HG02623 (cell line): ENCODE data around the gene HSPA9.
"Not testable (repeated sequence)": the region's sequence is repeated elsewhere in the genome, so short reads cannot be mapped to it uniquely, and the experiment has no call there.

ENCODE experiments used
- ATAC-seq: cut with Tn5 transposase; IDR thresholded peaks from one replicate; pipeline ENCODE4 v1.9.1; 2021; ENCODE audit warnings: moderate library complexity; ENCODE audit not compliant: unreplicated experiment

Gene HSPA9

DNA sequence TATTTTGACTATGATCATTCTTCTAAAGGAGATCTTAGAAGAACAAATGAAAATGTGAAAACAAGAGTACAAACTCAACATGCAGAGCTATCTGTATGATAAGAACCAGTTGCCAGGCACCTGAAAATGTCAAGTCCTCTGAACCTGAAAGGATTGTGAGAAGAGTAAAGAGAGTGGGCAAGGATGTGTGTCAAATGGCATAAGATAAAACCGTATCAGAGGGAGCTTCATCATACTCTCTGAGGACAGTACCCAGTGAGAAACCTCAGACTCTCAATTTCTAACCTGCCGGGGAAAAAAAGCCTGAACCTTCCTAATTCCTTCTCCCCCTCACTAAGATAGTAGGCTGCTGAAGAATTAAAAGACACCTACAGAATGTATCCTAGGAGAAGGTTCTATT is 39.0 kb downstream of the HSPA9 start:
- no peak for ATAC-seq

DNA sequence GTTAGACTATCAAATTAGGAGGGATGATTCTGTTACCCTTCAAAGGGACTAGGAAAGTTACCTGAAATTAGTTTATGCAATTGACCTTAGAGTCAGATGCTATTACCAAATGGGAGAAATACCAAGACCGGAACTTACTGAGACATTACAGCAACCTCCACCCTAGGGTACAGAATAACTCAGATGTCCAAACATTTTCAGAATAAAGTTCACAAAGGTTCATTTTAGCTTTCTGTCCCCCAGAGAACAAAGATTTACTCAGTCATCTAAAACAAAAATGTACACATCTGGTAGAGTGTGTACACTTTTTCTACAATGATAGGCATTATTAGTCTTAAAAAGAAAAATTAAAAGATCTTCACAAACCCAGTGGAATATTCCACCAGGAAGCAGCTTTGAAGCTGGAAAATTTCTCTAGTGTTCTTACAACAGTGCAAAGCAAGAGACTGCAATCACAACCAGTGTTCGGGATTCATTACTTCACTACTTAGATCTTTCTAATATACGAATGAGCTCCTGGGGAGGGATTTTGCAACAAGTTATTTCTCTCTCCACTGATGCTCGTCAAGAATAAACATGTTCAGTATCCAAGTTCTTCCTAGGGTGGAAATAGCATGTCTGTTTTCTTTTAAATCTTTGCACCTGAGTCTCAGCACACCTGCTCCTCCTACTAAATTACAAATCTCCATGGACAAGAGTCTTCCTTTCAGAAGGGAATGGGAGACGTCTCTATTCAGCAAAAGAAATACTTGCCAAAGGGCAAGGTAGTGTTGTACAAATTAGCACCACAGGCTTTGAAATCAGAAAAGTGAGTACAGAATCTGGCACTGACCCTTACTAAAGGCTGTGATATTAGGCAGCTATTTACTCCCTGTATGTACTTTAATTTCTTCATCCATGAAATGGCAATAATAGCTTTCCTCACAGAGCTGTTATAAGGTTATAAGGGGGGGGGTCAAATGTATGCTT is 40.9 kb downstream of the HSPA9 start:
- ATAC-seq, result no peak

DNA sequence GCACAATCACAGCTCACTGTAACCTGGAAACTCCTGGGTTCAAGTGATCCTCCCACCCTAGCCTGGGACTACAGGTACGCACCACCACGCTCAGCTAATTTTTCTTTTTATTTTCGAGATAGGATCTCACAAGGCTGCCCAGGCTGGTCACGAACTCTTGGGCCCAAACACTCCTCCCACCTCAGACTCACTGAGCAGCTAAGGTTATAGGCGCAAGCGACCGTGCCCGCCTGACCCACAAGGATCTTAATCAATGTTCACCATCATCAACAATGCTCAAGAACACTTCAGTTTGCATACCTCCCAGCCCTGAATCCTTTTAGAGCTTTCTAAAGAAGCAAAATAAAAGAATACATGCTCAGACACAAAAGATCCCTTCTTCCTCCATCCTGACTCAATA is 45.4 kb downstream of the HSPA9 start:
- no peak for ATAC-seq

DNA sequence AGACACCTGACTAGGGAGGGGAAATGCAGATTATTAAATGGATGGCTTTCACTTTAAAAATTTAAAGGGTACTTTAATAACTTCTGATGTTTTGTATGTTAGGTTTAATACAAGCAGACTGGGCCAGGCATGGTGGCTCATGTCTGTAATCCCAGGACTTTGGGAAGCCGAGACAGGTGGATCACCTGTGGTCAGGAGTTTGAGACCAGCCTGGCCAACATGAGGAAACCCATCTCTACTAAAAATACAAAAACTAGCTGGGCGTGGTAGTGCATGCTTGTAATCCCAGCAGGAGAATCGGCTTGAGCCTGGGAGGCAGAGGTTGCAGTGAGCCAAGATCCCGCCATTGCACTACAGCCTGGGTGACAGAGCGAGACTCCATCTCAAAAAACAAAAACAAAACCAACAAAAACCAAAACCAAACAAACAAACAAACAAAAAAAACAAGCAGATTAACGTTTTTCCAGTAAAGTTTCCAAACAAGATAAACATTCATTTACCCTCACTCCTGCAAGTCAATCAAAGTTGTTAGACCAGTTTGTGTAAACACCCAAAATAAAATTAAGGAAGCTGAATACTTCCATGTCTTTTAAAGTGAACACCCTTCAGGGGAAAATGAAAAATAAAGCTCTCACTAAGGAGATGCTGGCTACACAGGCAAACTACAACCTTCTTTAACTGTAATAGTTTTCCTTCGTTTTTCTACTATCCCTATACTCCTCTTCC is 46.3 kb downstream of the HSPA9 start:
- no peak for ATAC-seq

DNA sequence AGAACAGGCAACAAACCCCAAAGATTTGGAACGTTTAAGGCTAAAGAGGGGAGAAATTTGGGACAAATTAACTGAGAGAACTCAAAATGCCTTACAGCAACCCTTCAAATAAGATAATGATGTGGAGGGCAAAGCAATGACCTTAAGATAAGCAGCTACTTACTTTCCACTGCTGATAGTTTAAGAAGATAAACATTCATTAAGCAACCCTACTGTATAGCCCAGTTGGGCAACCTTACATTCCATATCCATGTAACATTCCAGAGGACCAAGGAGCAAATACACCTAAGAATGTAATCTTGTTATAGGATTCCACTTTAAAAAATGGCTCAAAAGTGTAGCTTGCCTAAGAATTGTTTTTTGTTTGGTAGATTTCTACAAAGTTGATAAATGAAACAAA is 47.0 kb downstream of the HSPA9 start:
- no peak for ATAC-seq

DNA sequence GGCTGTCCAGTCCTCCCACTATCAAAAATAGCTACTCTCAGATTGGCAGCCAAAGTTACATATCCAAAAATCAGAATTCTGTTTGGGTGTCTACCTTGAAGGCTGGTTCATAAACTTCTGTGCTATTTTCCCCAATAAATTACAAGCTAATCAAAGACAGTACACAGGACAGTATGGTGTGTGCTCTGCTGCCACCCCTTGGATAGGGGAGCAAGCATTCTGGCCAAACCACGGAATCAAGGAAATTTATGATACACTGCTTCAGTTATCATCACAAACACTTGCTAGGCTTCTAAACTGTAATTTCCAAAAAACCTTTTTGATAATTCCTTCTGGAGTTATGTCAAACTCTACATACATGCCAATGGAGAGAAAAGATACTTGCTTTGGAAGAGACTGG is 48.0 kb downstream of the HSPA9 start:
- ATAC-seq, result no peak

DNA sequence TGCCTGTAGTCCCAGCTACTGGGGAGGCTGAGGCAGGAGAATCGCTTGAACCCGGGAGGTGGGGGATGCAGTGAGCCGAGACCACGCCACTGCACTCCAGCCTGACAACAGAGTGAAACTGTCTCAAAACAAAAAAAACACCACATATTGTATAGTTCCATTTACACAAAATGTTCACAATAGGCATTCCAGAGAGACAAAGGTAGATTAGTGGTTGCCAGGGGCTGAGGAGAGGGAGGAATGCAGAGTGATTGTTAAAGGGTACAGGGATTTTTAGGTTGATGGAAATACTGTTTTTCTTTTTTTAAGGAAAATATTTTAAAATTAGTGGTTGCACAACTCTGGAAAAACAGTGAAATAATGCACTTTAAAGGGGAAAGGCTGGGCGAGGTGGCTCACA is 51.8 kb downstream of the HSPA9 start:
- ATAC-seq, result no peak

DNA sequence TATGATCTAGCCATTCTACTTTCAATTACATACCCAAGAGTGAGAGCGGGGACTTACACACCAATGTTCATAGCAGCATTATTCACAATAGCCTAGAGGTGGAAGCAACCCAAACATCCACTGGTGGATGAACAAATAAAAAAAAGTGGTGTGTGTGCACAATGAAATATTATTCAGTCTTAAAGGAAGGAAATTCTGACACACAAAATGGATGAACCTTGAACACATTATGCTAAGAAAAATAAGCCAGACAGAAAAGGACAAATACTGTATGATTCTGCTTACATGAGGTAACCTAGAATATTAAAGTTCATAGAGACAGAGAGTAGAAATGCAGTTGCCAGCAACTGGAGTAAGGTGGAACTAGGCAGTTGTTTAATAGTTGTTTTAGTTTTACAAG is 54.2 kb downstream of the HSPA9 start:
- no peak for ATAC-seq

DNA sequence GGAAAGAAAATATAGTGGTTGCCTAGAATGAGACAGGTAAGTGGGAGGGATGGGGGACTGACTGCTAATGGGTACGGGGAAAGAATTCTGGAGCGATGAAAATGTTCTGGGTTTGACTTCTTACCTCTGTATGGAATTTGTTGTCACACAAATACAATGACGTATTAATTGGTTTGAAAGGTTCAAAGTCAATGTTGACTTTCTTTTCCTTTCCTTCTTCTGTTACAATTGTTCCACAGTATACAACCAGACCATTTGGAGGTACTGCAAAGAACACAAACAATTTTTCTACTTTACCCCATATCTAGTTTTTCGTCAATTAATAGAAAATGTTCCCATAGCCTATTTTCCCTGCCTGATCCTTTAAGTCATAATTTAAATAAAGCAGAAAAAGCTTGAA is 57.8 kb downstream of the HSPA9 start:
- no peak for ATAC-seq

DNA sequence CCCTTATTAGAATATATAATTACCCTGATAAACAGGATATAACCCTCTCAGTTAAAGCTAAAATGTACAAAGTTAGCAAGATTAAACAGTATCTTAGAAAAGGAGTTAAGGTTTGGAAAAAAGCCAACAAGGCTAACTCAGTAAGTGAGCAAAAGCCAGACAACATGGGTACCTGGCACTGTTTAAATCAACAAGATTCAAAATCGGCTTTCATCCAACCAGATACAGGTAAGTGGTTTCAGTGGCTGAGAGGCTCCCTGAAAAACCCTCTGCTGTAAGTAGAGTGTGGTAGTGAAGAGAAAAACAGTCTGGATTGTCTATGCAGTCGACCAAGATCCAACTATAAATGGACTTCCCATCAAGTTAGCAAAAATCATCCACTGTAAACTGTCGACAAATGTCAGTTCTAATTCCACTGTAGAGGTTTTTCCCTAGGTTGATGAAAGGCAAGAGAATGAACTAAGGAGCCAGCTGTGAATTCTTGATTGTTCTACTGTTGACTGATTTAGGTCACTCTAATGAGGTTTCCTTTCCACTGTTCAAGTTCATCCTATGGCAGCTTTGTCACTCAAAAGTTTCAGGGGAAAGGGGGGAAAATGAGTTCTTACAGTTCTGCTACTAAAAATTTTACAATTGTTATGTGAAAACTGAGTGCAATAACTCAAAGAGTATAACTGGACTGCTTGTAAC is 59.5 kb downstream of the HSPA9 start:
- ATAC-seq, result no peak

DNA sequence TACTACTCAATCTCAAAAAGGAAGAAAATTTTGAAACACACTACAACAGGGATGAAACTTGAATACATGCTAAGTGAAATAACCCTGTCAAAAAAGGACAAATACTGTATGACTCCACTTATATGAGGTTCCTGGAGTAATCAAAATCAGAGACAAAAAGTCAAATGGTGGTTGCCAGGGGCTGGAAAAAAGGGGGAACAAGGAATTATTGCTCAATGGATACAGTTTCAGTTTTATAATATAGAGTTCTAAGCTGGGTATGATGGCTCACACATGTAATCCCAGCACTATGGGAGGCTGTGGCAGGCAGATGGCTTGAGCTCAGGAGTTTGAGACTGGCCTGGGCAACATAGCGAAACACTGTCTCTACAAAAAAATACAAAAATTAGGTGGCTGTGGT is 61.2 kb downstream of the HSPA9 start:
- no peak for ATAC-seq

DNA sequence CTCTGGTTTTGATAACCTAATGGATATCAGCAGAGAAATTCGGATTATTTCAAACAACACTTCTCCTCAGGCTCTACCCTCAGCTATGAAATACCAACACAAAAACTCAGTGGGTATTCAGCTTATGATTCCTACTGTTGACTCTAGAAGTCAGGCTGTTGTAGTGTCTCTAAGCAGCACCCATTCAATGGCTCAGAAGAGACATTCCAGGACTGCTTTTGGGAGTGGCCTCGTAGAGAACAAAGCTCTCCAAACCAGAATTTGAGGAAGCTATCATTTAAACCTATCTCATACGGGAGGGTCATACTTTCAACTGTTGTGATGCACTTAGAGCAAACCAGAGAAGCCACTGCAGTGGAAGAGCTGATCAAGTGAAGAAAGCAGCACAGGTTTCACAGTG is 66.2 kb downstream of the HSPA9 start:
- no peak for ATAC-seq

DNA sequence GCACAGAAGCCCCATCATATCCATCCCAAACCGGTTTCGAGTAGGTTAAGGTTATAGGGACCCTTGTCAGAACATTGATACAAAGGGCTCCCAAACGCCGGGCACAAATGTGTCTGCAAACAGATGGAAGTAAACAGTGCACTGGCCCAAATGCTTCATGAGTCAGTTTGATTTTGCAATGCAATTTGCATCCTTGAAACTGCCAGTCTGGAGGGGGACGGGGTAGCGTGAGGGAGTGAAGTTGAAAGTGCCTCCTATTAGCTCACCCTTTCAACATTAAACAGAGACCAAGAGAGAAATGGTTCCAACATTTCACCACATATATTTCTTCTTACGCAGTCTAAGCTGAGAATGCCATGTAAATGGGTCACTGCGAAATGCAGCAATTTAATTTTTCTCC is 67.7 kb downstream of the HSPA9 start:
- not testable (repeated sequence) for ATAC-seq

DNA sequence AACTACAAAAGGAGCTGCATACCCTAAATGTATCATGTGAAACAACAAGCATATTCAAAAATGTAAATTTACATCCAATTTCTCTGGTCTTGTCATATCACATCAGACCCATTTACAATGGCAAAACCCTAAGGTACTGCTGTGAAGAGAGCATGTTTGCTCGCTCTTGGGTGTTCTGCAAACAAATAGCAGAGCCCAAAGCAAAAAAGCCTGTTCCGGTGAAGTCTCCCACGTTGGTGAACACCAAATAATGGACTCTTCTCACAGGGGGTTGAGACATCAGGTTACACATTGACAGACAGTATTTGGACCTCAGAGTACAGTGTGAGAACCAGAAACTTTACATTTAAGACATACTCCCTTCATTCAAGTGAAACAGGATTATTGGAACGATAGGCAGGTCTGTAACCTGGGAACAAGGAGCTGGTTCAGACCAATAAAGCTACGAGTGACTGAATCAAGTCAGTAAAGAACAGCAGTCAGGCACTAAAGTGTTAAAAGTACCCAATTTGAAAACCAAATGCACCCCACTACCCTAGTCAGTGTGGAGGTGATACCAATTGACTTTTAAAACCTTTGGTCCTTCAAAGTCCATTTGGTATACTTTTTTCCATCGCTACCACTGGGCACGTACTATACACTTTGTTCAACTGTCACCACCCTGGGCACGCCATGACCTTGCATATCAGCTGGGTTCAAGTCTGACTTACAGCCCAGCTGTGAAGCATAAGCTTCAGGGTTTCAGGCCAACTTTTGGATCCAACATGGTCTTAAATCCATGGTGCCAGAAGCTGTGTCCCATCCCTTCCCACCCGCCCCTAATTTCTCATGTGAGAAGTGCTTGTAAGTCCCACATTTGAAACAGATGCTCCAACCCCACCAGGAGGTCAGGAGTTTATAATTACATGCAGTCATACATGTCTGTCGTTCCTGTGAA is 68.6 kb downstream of the HSPA9 start:
- no peak for ATAC-seq

DNA sequence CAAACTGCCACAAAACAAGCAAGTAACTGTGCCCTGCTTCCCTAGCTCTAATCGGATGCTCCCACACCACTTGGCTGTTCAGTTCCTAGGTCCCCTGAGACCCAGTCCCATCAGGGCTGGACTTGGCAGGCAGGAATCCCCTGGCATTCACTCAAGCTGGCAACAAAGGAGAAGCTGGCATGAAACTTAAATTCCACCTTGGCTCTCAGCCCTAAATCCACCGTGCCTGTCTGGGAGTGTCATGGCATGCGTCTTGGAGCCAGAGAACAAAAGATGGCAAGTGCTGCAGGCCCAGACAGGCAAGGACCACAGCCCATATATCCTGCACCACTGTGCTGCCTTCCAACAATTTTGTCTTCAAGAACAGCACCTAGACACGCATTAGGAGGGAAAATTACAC is 70.4 kb downstream of the HSPA9 start:
- ATAC-seq, result no peak
